IMR-90 (cell line): ENCODE measurements around the gene CDC73. TPM values are rescaled to one million over a fixed set of nuclear protein-coding genes. Genes with fewer than 3 reads are reported as not detected.
"Not testable (repeated sequence)": the region's sequence is repeated elsewhere in the genome, so short reads cannot be mapped to it uniquely, and the experiment has no call there.

ENCODE experiments used
- ATAC-seq: fragments of 200-7000 bp; cut with Tn5 transposase; 2 replicates; pipeline ENCODE4 v1.9.1; 2020; ENCODE audit warnings: low read depth, mild to moderate bottlenecking, moderate library complexity
- BruUV-seq: library from RNA; stranded (reverse); fragments of 400-500 nt; replicated peaks from 2 replicates; lab custom pipeline; 2021; lab: Mats Ljungman, UMichigan
- CTCF ChIA-PET: fragments of 300-600 bp; formaldehyde crosslinking; extraction: SDS; loops from one replicate; lab custom pipeline; 2021; ENCODE audit warnings: antibody characterized with exemption; lab: Yijun Ruan, JAX
- POLR2A ChIA-PET: fragments of 300-600 bp; sonication (Branson Sonifier 250); formaldehyde crosslinking; loops from one replicate; lab custom pipeline; 2022; ENCODE audit warnings: antibody characterized with exemption; ENCODE audit not compliant: unreplicated experiment; lab: Charles Lee
- DNase-seq: peaks from one replicate; pipeline ENCODE4 v3.0.0; 2013
- H2AFZ ChIP-seq: replicated peaks from 2 replicates; pipeline ENCODE3; 2013; ENCODE audit warnings: low read length, mild to moderate bottlenecking; ENCODE audit not compliant: poor library complexity
- H2AK5ac ChIP-seq: 2 replicates; pipeline ENCODE4 v1.6.1; 2013; ENCODE audit warnings: low read depth, low read length, inconsistent platforms
- H2AK9ac ChIP-seq: replicated peaks from 2 replicates; pipeline ENCODE3; 2013; ENCODE audit warnings: mild to moderate bottlenecking, low read depth, low read length, moderate library complexity; ENCODE audit not compliant: poor library complexity
- H2BK120ac ChIP-seq: 2 replicates; pipeline ENCODE4 v1.6.1; 2013; ENCODE audit warnings: low read depth, low read length, inconsistent platforms
- H2BK15ac ChIP-seq: 3 replicates; pipeline ENCODE4 v1.6.1; 2013; ENCODE audit warnings: low read depth, low read length, inconsistent platforms
- H2BK20ac ChIP-seq: 2 replicates; pipeline ENCODE4 v1.6.1; 2013; ENCODE audit warnings: low read depth, mild to moderate bottlenecking, inconsistent platforms, low read length, moderate library complexity
- H2BK5ac ChIP-seq: 2 replicates; pipeline ENCODE4 v1.6.1; 2013; ENCODE audit warnings: mild to moderate bottlenecking, low read depth, low read length, inconsistent platforms; ENCODE audit not compliant: poor library complexity, severe bottlenecking
- H3K14ac ChIP-seq: replicated peaks from 2 replicates; pipeline ENCODE4 v1.6.1; 2013; ENCODE audit warnings: low read depth, low read length, inconsistent platforms
- H3K18ac ChIP-seq: 2 replicates; pipeline ENCODE4 v1.6.1; 2013; ENCODE audit warnings: low read depth, low read length, control low read depth
- H3K23ac ChIP-seq: 2 replicates; pipeline ENCODE4 v1.6.1; 2013; ENCODE audit warnings: low read depth, low read length, inconsistent platforms
- H3K27ac ChIP-seq: 2 replicates; pipeline ENCODE4 v1.5.1; 2013; ENCODE audit warnings: mild to moderate bottlenecking, control low read depth, low read length; ENCODE audit not compliant: insufficient read depth
- H3K27me3 ChIP-seq: 2 replicates; pipeline ENCODE4 v1.6.1; 2013; ENCODE audit warnings: low read length; ENCODE audit not compliant: control insufficient read depth, insufficient read depth
- H3K36me3 ChIP-seq: 2 replicates; pipeline ENCODE4 v1.6.1; 2013; ENCODE audit warnings: low read length, mixed read lengths; ENCODE audit not compliant: control insufficient read depth, insufficient read depth
- H3K4ac ChIP-seq: 2 replicates; pipeline ENCODE4 v1.6.1; 2013; ENCODE audit warnings: low read depth, low read length, inconsistent platforms
- H3K4me1 ChIP-seq: 2 replicates; pipeline ENCODE4 v1.6.1; 2013; ENCODE audit warnings: low read length, mixed read lengths; ENCODE audit not compliant: control insufficient read depth, insufficient read depth
- H3K4me2 ChIP-seq: 2 replicates; pipeline ENCODE4 v1.6.1; 2013; ENCODE audit warnings: low read depth, mild to moderate bottlenecking, control low read depth, low read length, moderate library complexity
- H3K4me3 ChIP-seq: 2 replicates; pipeline ENCODE4 v1.5.1; 2013; ENCODE audit warnings: low read depth, mild to moderate bottlenecking, control low read depth, low read length, moderate library complexity; ENCODE audit not compliant: insufficient read depth
- H3K56ac ChIP-seq: 2 replicates; pipeline ENCODE4 v1.6.1; 2013; ENCODE audit warnings: low read length, inconsistent platforms; ENCODE audit not compliant: insufficient read depth; ENCODE audit errors: extremely low read depth
- H3K79me1 ChIP-seq, 2 experiments: 2 replicates each; pipeline ENCODE4 v1.6.1; 2013; ENCODE audit warnings: low read length in 2 of 2, inconsistent platforms in 1 of 2, low read depth in 1 of 2
- H3K9ac ChIP-seq: 2 replicates; pipeline ENCODE4 v1.6.1; 2013; ENCODE audit warnings: low read depth, low read length, control low read depth
- H3K9me1 ChIP-seq: 2 replicates; pipeline ENCODE4 v1.6.1; 2013; ENCODE audit warnings: low read length, inconsistent platforms; ENCODE audit not compliant: insufficient read depth
- H3K9me3 ChIP-seq: 2 replicates; pipeline ENCODE4 v1.6.1; 2013; ENCODE audit warnings: low read length; ENCODE audit not compliant: control insufficient read depth, insufficient read depth
- H4K20me1 ChIP-seq: 2 replicates; pipeline ENCODE4 v1.6.1; 2013; ENCODE audit warnings: low read length, inconsistent platforms; ENCODE audit not compliant: insufficient read depth
- H4K5ac ChIP-seq: 2 replicates; pipeline ENCODE4 v1.6.1; 2013; ENCODE audit warnings: mild to moderate bottlenecking, low read depth, low read length, control low read depth
- H4K8ac ChIP-seq, 2 experiments: 2 replicates each; pipeline ENCODE4 v1.6.1; 2013; ENCODE audit warnings: low read depth in 2 of 2, low read length in 2 of 2, control low read depth in 1 of 2, inconsistent platforms in 1 of 2
- H4K91ac ChIP-seq: 2 replicates; pipeline ENCODE4 v1.6.1; 2013; ENCODE audit warnings: low read depth, low read length, inconsistent platforms; ENCODE audit not compliant: insufficient read depth
- dilution Hi-C: fragments of 300-500 bp; cut with HindIII; formaldehyde crosslinking; loops from one replicate; pipeline ENCODE4 v1.14.3; 2018; ENCODE audit warnings: low sequenced_read_pairs; ENCODE audit not compliant: unreplicated experiment
- in situ Hi-C: fragments of 300-500 bp; cut with MboI; formaldehyde crosslinking; loops from 3 replicates; pipeline ENCODE4 v1.14.3; 2019; ENCODE audit warnings: low sequenced_read_pairs, inconsistent platforms, mixed read lengths
- intact Hi-C: fragments of 100-400 bp; cut with micrococcal nuclease; formaldehyde crosslinking; loops from 2 replicates; pipeline ENCODE4 v1.10.0; 2022
- polyA plus RNA-seq, 3 experiments: library from polyadenylated mRNA; depleted of rRNA; stranded (reverse); fragments of >200 nt; gene quantifications; 2 replicates each; pipeline ENCODE4 v1.2.3, GENCODE V29; 2012; ENCODE audit warnings: low replicate concordance in 1 of 3
- total RNA-seq: library from RNA; depleted of rRNA; stranded (reverse); fragments of >200 nt; gene quantifications from 2 replicates; pipeline ENCODE4 v1.2.3, GENCODE V29; 2012

The CDC73 gene
- total and polyA plus RNA-seq, 2 of the 4 experiments (the other 2 are of a cell fraction), result 22.1 to 29.6 TPM

DNA sequence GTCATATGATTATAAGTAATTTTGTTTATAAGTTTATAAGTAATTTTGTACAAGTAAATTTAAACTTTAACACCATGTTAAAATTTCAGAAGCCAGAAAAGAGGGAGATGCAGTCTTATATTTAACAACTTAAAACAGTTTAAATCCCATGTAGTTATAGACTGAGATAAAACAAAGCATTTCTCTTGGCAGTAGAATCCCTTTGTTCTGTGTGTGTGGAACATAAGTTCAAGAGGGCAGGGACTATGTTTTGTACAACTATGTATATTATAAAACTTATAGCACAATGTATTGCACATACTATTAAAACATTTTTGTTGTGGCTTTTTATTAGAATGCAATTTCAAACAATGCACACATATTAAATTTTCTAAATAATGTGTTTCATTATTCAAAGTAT, 109.3 kb downstream of the CDC73 start:
- H4K91ac ChIP-seq, ATAC-seq, in situ Hi-C loops, H4K5ac ChIP-seq, dilution Hi-C loops, H3K27ac ChIP-seq, H3K18ac ChIP-seq, H3K4me1 ChIP-seq, H2BK20ac ChIP-seq, H3K9me3 ChIP-seq, H2AK9ac ChIP-seq, POLR2A ChIA-PET, H3K9ac ChIP-seq, H4K20me1 ChIP-seq, H3K4me2 ChIP-seq, H2BK15ac ChIP-seq, H3K56ac ChIP-seq, H3K14ac ChIP-seq, intact Hi-C loops, CTCF ChIA-PET, H2AK5ac ChIP-seq, H3K9me1 ChIP-seq, H2AFZ ChIP-seq, H3K23ac ChIP-seq, H3K4me3 ChIP-seq, H3K36me3 ChIP-seq, H3K27me3 ChIP-seq, H2BK5ac ChIP-seq, H3K4ac ChIP-seq, DNase-seq, BruUV-seq, H2BK120ac ChIP-seq, H4K8ac ChIP-seq: not testable (repeated sequence)
- H3K79me1 ChIP-seq, result peaks cover 7 to 27% of the 10 kb centered on the region in 2 experiments; a peak in 3 of 4 replicates
